Kidney capillary endothelial cell (primary cell): ENCODE measurements around the gene PNLIPRP3.
"Not testable (repeated sequence)": the region's sequence is repeated elsewhere in the genome, so short reads cannot be mapped to it uniquely, and the experiment has no call there.

Experiments
- DNase-seq: peaks from one replicate; pipeline ENCODE4 v3.0.0-alpha.2; 2018; ENCODE audit warnings: low spot score

Gene PNLIPRP3

GRCh38 chr10:116427671-116428070 lies at the start of gene PNLIPRP3:
Gene PNLIPRP3 (plus strand): TSS chr10:116427847. CDS start chr10:116428013, 166 bp downstream.
- DNase-seq: no peak

- no peak for DNase-seq
Observed at GRCh38 chr10:116382290-116382689, 45.4 kb upstream of the PNLIPRP3 start.

- no peak for DNase-seq
Observed at GRCh38 chr10:116385311-116385710, 42.3 kb upstream of the PNLIPRP3 start.

- DNase-seq: peak; percentile 26
Observed at GRCh38 chr10:116385994-116386809, 41.4 kb upstream of the PNLIPRP3 start.

GRCh38 chr10:116393246-116393831 lies 34.3 kb upstream of the PNLIPRP3 start:
- not testable (repeated sequence) for DNase-seq

- no peak for DNase-seq
Observed at GRCh38 chr10:116395223-116395985, 32.2 kb upstream of the PNLIPRP3 start.

- DNase-seq: no peak
Observed at GRCh38 chr10:116398224-116398623, 29.4 kb upstream of the PNLIPRP3 start.

- no peak for DNase-seq
Observed at GRCh38 chr10:116402858-116403257, 24.8 kb upstream of the PNLIPRP3 start.

GRCh38 chr10:116403740-116404250 lies 23.9 kb upstream of the PNLIPRP3 start:
- DNase-seq: no peak

- DNase-seq: no peak
Observed at GRCh38 chr10:116408719-116409118, 18.9 kb upstream of the PNLIPRP3 start.

- DNase-seq: no peak
Observed at GRCh38 chr10:116410351-116410750, 17.3 kb upstream of the PNLIPRP3 start.

GRCh38 chr10:116417821-116418220 lies 9.8 kb upstream of the PNLIPRP3 start:
- peak; percentile 4 for DNase-seq

GRCh38 chr10:116418389-116418788 lies 9.3 kb upstream of the PNLIPRP3 start:
- no peak for DNase-seq

GRCh38 chr10:116421815-116422214 lies 5.8 kb upstream of the PNLIPRP3 start:
- DNase-seq: no peak

GRCh38 chr10:116429288-116429977 lies 1.8 kb downstream of the PNLIPRP3 start:
- DNase-seq: no peak

- no peak for DNase-seq
Observed at GRCh38 chr10:116430288-116430687, 2.6 kb downstream of the PNLIPRP3 start.

- DNase-seq: no peak
Observed at GRCh38 chr10:116431598-116431997, 4.0 kb downstream of the PNLIPRP3 start.

GRCh38 chr10:116437076-116437692 lies 9.5 kb downstream of the PNLIPRP3 start:
- no peak for DNase-seq

- no peak for DNase-seq
Observed at GRCh38 chr10:116440330-116441030, 12.8 kb downstream of the PNLIPRP3 start.

GRCh38 chr10:116444527-116445142 lies 17.0 kb downstream of the PNLIPRP3 start:
- DNase-seq: peak; percentile 53
